ENCODE results near the gene REXO4.
"Not testable (repeated sequence)": the region's sequence is repeated elsewhere in the genome, so short reads cannot be mapped to it uniquely, and the experiment has no call there.

REXO4 gene

GRCh38 chr9:133451865-133452264, 34.1 kb upstream of the REXO4 start:
- DNase-seq (ENCODE audit: low spot score), result not testable (repeated sequence)

- peak; percentile 52 for DNase-seq (ENCODE audit: low spot score)
These were observed 31.9 kb upstream of the REXO4 start for GRCh38 chr9:133449760-133450159.

- DNase-seq (ENCODE audit: low spot score), result no peak
These were observed 30.7 kb upstream of the REXO4 start for GRCh38 chr9:133448487-133448972.

- no peak for DNase-seq (ENCODE audit: low spot score)
These were observed 27.6 kb upstream of the REXO4 start for GRCh38 chr9:133445293-133445969.

- DNase-seq (ENCODE audit: low spot score), result no peak
These were observed 26.2 kb upstream of the REXO4 start for GRCh38 chr9:133443982-133444381.

- DNase-seq (ENCODE audit: low spot score), result peak; percentile 50
These were observed 25.4 kb upstream of the REXO4 start for GRCh38 chr9:133443248-133443647.

- DNase-seq (ENCODE audit: low spot score), result no peak
These were observed 23.8 kb upstream of the REXO4 start for GRCh38 chr9:133441571-133441970.

- DNase-seq (ENCODE audit: low spot score), result no peak
These were observed 23.1 kb upstream of the REXO4 start for GRCh38 chr9:133440874-133441273.

- no peak for DNase-seq (ENCODE audit: low spot score)
These were observed 21.5 kb upstream of the REXO4 start for GRCh38 chr9:133439337-133439736.

GRCh38 chr9:133437753-133438531, 20.1 kb upstream of the REXO4 start:
- peak; percentile 60 for DNase-seq (ENCODE audit: low spot score)

- no peak for DNase-seq (ENCODE audit: low spot score)
These were observed 18.9 kb upstream of the REXO4 start for GRCh38 chr9:133436681-133437080.

GRCh38 chr9:133433351-133433843, 15.6 kb upstream of the REXO4 start:
- DNase-seq (ENCODE audit: low spot score), result no peak

- DNase-seq (ENCODE audit: low spot score), result no peak
These were observed 12.4 kb upstream of the REXO4 start for GRCh38 chr9:133430244-133430643.

- peak; percentile 97 for DNase-seq (ENCODE audit: low spot score)
These were observed 11.9 kb upstream of the REXO4 start for GRCh38 chr9:133429641-133430161.

GRCh38 chr9:133429214-133429613, 11.4 kb upstream of the REXO4 start:
- peak; percentile 79 for DNase-seq (ENCODE audit: low spot score)

GRCh38 chr9:133428617-133429101, 10.8 kb upstream of the REXO4 start:
- DNase-seq (ENCODE audit: low spot score), result peak; percentile 93

GRCh38 chr9:133427658-133428348, 10.0 kb upstream of the REXO4 start:
- no peak for DNase-seq (ENCODE audit: low spot score)

GRCh38 chr9:133426011-133426410, 8.2 kb upstream of the REXO4 start:
- no peak for DNase-seq (ENCODE audit: low spot score)

- no peak for DNase-seq (ENCODE audit: low spot score)
These were observed 7.3 kb upstream of the REXO4 start for GRCh38 chr9:133425049-133425632.

GRCh38 chr9:133424187-133424586, 6.4 kb upstream of the REXO4 start:
- no peak for DNase-seq (ENCODE audit: low spot score)

- DNase-seq (ENCODE audit: low spot score), result no peak
These were observed 5.4 kb upstream of the REXO4 start for GRCh38 chr9:133423216-133423615.

Data from iPS-NIHi11 (cell line).